ENCODE results near the gene GRIN1.

- TF ChIP-seq, protein P1, sequence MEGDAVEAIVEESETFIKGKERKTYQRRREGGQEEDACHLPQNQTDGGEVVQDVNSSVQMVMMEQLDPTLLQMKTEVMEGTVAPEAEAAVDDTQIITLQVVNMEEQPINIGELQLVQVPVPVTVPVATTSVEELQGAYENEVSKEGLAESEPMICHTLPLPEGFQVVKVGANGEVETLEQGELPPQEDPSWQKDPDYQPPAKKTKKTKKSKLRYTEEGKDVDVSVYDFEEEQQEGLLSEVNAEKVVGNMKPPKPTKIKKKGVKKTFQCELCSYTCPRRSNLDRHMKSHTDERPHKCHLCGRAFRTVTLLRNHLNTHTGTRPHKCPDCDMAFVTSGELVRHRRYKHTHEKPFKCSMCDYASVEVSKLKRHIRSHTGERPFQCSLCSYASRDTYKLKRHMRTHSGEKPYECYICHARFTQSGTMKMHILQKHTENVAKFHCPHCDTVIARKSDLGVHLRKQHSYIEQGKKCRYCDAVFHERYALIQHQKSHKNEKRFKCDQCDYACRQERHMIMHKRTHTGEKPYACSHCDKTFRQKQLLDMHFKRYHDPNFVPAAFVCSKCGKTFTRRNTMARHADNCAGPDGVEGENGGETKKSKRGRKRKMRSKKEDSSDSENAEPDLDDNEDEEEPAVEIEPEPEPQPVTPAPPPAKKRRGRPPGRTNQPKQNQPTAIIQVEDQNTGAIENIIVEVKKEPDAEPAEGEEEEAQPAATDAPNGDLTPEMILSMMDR (IDR thresholded peaks at IDR 0.05; ENCODE audit: insufficient read depth, low read depth, low read length), result no peak
- no peak for TF ChIP-seq EZH2 (IDR thresholded peaks at IDR 0.05; ENCODE audit: insufficient read depth, low read length)
Observed at GRCh38 chr9:137187386-137187785, 48.4 kb downstream of the GRIN1 start.

Data from astrocyte (in vitro differentiated cells and primary cell).